HS-27A (cell line): Measurements from ENCODE around the gene SIGLEC12.
"Not testable (repeated sequence)": the region's sequence is repeated elsewhere in the genome, so short reads cannot be mapped to it uniquely, and the experiment has no call there.

Experiments used
- DNase-seq: peaks from one replicate; pipeline ENCODE4 v3.0.0-alpha.2; 2012; ENCODE audit warnings: low read depth, missing footprints

Gene SIGLEC12

DNA sequence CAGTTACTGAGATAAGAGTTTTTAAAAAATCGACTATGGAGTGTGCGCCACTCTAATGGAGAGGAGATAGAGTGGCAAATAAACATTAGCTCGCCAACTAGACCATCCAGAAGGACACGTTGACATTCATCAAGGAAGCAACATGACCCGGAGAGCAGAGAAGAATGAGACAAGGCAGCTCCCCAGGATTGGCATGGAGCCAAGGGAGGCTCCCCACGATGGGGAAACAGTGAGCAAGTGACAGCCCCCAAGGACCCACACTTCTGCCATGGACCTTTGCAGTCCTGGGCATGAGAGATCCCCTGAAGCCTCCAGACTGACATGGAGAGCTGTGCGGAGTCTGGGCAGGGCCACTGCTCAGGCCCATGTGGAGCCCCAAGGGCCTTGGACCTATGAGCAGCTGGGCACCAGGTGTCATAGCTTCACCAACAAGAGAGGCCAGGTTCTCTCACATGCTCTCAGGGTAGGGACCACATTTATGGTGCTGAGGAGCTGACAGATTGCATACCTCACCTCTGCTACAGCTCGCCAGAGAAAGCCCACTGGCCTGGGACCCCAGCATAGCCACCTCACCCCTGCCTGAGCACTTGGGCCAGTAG, 23.2 kb upstream of the SIGLEC12 start:
- DNase-seq = no peak

DNA sequence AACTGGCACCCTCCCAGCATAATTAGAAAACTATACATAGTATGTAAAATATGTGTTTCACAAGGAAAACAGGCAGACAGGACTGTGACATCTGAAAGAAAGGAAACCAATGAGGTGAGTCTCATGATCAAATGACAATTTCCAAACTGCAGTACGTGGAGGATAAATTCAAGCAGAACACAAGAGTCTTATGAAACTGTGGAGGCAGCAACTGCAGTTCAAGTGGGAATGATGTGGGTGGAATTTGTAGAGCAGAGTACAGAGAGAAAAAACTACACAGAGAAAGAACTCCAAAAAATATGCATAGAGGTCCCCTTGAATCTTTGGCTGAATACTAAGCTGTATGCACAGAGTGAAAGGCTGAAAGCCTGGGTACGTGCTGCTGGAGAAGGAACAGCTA, 20.2 kb upstream of the SIGLEC12 start:
- no peak for DNase-seq

DNA sequence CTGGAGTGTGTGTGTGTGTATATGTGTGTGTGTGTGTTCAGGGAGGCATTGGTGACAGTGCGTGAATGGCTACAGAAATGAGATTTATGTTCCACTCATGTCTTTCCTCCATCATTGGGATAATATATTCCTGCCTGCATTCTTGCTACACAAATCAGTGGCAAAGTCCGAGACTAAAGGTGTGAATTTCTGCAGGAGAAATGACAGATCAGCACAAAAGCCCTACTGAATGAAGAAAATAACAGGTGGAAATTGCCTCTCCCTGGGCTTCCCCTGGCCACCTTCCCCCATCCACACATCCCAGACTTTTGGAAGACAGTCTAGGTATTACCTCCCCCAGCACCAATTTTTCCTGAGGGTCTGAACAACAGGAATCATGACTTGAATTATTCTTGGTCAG, 19.8 kb upstream of the SIGLEC12 start:
- no peak for DNase-seq

DNA sequence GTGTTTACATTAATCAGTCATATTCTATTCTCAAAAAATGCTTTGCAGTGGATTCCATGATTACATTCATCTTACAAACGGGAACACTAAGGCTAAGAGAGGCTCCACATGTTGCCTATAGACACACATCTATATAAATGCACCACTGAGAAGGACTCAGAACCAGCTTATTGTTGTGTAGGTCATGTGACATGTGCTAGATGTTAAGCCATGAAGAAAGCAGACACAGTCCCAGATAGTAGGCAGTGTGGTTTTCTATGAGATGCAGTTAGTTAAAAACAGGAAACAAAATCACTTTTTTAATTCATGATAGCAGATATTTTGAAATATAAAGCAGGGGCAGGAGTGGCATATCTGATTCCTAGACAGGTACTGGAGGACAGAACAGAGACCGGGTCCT, 19.1 kb upstream of the SIGLEC12 start:
- no peak for DNase-seq

DNA sequence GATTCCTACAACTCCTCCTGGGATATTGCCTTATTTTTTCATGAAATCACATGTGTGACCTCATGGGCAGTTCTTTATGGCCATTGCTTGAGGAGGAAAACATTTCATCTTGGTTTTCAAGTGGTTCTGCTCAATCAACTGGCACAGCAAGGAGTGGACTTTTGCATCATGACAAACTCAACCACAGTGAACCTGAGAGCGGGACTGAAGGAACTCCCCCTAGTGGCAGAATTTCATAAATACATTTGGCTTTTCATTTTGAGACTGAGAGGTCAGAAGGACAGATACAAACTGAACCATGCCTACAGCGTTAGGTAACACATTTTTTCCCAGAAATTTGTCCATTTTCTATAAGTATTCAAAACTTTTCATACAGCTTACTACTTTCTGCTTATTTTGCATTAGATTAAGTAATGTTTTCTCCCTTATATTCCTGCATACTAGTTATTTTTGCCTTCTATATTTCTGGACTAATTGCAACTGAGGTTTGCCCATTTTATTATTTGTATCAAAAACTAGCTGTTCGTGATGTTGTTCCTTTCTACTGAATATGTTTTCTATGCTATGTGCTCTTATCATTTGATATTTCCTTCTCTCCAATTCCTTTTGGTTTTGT, 13.4 kb upstream of the SIGLEC12 start:
- peak; percentile 8 for DNase-seq

DNA sequence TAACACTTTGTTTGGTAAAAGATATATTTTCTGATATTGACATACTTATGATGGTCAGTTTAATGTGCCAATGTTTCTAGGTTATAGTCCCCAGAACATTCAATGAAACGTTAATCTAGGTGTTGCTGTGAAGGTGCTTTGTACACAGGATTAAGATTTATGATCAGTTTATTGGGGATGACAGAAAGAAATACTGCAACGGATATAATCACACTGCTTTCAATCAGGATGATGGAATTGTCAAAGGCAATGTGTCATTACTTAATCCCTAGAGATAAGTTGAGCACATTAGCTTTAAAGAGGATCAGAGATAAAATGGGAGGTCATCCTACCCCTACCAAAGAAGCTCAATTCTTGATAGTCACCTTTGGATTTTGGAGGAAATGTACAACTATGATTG, 12.4 kb upstream of the SIGLEC12 start:
- no peak for DNase-seq

DNA sequence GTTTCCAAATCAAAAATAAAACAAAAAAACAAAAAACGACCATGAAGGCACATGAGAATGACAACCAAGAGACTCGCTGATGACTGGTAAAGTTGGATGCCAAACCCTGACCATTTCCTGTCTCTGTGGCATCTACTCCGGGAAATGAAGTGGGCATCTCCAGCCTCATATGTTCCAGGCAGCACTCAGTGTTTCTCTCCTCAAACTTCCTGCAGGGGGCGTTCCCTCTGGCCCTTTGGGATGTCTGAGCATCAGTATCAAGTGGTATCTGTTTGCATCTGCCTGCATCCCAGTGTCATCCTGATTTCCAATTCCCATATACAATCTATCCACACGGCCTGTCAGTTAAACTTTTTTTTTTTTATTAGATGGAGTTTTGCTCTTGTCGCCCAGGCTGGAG, 9.8 kb upstream of the SIGLEC12 start:
- peak; percentile 1 for DNase-seq

DNA sequence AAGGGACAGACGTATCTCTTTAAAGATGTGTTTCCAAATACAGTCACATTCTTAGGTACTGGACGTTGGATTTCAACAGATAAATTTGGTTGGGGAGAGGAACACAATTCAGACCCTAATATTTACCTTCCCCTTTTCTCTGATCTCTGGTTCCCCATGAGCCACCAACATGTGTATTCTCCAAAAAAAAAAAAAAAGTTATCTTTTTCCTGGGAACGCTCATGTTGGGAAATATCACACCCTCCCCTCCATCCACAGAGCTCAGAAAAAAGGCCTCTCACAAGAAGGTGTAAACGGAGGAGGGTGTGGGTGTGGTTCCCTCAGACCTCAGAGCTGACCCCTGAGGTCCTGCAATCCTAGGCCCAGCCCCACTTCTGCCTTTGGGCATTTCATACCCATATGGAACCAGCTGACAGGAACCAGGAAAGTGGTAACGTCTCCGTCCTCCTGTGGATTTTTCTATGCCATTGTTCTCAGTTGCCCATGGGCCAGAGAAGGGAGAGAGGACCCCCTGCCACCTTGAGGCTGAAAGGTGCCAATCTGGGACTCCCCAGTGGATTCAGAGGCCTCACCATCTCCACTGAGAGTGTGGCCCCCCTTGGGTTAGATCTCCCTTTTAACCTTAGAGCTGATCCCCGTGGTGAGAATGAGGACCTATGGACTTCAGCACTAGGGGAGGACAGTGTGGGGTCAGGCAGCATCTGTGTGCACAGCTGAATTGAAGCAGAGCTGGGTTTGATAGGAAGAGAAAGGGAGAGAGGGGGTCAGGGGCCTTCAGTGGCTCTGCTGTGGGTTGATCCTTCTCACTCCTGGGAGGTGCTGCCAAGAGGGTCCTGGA, 8.4 kb upstream of the SIGLEC12 start:
- no peak for DNase-seq

DNA sequence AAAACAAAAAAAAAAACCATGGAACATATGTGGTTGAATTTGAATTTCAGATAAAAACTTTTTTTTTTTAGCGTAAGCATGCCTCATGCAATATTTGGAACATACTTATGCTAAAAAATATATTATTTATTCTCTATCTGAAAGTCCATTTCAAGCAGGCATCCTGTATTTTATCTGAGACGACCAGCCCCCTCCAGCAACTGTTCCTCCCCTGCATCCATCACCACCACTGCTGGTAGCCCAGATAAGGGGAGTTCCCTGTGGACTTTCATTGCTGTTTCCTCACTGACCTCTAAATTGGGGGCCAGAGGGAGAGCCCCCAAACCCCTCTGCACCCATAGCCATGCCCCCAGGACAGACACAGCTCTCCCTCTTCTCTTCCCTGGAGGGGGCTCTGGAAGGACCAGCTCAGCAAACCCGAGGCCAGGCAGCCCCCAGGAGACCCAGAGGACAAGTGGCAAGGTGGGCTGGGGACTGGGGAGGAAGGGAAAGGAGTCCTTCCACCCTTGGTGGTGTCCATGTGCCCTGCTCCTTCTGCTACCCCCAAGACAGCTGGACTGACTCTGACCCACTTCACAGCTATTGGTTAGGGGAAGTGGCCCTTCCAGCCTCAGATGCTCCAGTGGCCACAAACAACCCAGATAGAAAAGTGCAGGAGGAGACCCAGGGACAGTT, 6.6 kb upstream of the SIGLEC12 start:
- DNase-seq = no peak

DNA sequence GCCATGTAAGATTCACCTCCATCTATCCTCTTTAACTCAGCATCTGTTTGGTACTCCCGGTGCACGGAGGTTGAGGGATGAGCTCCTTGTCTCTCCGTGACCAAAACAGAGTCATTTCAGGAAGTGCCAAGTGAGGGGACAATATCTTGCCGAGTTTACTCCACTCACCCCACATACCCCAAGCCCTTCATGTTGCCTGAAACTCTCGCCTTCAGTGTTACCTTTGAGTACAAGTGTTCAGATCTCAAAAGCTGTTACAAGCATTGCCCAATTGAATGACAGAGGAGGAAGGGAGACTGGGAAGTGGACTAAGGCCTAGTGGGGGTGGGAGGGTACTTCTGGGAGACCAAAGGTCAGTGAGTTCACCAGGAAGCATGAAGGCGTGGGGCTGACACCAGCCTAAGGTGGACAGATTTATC, 6.0 kb upstream of the SIGLEC12 start:
- DNase-seq = no peak

DNA sequence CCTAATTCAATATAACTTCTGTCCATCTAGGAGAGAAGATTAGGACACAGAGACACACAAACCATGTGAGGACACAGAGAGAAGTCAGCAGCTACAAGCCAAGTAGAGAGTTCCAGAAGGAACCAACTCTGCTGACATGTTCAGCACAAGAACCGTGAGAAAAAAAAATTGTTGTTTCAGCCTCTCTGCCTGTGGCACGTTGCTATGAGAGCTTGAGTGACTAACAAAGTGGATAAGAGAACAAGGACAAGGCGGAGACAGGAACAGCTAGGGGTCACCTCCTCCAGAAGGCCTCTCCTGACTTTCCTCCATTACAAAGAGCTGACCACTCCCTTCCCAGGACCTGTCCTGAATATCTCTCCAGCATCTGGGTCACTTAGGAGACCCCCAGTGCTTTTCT, 5.6 kb upstream of the SIGLEC12 start:
- no peak for DNase-seq

DNA sequence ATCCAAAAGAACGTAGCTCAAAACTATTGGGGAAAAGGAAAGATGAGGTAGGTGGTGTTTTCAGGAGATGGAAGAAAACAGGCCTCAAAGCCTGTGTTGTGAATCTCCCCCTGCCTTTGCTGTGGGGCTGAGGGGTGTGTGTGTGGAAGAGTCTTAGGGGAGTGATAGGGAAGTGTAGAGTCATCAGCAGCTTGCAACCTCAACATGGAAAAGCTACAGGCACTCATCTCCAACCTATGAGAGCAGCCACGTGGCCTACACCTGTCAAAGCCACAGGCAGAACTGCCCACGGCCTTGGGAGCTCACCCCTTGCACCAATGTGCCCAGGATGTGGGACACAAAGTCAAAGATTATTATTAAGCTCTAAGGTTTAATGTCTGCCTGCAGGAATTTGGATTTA, 4.3 kb upstream of the SIGLEC12 start:
- DNase-seq = no peak

DNA sequence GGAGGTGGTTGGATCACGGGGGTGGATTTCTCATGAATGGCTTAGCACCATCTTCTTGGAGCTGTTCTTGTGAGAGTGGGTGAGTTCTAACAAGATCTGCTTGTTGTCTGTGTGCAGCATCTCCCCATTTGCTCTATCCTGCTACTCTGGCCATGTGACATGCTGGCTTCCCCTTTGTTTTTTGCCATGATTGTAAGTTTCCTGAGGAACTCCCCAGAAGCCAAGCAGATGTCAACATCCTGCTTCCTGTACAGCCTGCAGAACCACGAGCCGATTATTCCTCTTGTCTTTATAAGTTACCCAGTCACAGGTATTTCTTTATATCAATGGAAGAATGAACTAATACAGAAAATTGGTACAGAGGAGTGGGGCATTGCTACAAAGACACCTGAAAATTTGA, 2.3 kb upstream of the SIGLEC12 start:
- no peak for DNase-seq

DNA sequence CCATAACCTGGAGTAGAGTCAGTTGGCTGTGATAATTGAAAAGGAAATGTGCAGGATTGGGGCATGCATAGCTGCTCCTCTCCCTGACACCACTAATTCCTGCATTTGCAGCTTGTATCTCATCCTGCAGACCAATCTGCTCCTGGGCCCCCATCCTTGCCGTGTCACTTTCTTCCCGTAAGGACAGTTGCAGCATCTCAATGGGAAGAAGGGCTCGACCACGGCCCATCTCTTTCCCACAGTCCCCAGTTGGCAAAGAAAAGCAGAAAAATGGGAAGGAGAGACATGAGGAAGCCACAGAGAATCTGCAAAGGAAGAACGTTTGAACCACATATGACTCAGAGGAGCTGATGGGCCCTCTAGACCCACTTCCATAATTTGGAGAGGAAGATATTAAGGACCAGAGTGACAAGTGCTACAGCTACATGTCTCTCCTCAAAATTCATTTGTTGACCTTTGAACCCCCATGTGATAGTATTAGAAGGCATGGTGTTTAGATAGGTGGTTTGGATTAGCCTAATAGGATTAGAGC, 1.8 kb upstream of the SIGLEC12 start:
- DNase-seq = no peak

DNA sequence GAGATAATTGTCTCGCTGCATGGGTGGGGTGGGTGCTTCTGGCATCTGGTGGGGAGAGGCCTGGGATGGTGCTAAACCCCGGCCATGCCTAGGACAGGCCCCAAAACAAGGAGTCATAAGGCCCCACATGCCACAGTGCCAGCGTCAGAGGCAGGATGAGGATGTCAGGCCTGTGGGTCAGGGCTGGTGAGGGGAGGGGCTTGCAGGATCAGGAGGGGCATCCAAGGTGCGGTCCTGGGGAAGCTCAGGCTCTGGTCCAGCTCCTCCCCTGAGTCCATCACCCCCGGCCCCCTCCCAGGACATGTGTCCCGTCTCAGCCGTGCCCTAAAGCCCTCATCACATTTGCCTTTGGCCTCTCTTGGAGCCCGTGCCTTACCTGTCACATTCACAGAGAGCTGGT, 669 bp downstream of the SIGLEC12 start:
- not testable (repeated sequence) for DNase-seq

DNA sequence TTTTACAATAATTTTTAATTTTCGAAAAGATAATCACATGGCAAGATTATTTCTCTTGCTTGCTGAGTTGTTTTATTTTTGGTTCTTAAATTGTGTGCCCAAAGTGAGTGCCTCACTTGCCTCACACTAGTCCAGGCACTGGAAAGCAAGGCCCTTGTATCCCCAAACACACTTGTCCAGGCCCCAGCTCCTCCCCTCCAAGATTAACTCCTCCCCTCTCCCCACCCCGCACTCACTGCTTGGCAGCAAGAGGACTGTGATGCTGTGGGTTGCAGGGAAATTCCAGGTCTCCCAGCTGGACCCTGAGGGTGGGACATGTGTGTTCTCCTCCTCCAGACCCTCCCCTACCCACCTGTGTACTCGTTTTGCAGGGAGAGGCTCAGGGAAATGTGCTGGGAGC, 3.9 kb downstream of the SIGLEC12 start:
- DNase-seq = no peak

DNA sequence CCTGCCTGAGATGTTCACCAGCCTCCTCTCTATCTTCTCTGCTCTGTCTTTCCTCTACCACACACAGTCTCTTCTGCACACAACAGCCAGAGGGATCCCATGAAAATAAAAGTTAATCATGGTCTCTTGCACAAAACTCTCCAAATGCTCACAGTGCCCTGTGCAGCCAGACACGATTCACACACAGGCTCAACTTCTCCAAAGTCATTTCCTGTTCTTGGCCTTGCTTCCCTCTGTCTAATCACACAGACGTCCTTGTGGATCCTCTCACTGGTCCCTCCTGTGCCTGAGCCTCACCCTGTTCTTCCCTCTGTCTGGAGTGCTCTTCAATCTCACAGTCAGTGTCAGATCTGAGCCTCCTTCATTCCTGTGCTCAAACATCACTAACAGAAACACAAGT, 7.8 kb downstream of the SIGLEC12 start:
- no peak for DNase-seq

DNA sequence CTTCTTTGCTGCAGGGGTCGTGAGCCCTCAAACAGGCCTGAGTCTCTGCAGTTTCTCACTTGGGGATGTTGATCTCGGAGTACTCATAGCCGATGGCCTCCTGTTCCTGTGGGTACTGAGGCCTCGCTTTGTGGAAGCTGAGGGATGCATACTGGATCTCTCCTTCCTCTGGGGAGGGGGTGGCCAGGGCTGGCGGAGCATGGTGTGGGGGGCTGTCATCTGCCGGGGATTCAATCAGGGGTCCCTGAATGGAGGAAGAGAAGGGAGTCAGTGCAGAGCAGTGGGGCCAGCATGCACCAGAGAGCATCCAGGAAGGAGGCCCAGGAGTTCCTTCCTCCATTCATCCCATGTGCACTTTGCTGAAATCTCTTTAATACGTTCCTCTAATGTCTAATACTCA, 10.0 kb downstream of the SIGLEC12 start:
- no peak for DNase-seq

DNA sequence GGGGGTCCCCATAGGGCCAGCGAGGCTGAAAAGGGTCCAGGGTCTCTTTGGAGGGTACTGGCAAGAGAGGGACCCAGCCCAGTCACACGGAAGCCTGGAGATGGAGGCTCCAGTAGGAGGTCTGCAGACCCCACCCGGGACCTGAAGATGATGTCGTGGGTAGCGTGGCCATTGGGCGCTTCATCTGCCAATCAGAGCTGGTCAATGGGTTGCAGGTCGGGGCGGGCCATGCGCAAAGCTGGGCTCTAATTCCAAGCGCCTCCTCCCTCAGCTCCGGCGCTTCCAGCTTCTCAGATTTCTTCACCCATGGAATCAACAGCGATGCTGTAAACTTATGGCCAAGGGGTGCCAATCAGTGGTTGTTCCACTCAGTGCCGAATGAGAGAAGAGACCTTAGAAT, 10.9 kb downstream of the SIGLEC12 start:
- DNase-seq = no peak

DNA sequence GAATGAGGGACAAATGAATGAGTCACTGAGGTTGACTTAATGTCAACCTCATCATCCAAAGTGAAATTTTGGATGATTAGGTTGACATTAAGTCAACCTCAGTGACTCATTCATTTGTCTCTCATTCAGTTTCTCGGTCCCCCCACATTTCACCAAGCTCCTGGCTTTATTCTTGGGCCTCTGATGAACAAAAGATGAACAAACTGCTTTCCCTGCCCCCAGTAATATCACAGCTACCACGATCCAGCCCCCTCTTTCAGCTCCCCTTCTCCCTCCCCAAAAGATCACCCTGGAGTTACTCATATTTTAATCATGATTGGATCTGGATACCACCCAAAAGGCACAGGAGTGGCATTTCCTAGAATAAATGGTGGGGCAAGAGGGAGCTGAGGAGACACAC, 12.5 kb downstream of the SIGLEC12 start:
- no peak for DNase-seq

DNA sequence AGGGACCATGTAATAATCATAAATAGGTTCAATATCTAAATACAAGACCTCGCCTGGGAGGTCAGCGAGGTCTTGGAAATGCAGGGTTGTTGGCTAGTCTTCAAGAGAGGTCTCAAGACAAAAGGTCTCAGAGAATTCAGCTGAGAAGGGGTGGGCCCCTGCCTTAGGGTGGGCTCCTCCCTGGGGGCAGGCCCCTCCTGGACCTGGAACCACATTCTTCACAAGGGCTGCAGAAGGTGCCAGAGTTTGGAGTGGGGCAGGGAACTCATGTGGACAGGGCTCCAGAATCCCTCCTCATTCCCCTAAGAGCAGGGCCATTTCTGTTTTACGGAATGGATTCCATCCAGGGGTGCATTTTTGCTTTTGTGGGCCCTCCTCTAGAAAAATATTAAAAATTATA, 13.1 kb downstream of the SIGLEC12 start:
- DNase-seq = no peak

DNA sequence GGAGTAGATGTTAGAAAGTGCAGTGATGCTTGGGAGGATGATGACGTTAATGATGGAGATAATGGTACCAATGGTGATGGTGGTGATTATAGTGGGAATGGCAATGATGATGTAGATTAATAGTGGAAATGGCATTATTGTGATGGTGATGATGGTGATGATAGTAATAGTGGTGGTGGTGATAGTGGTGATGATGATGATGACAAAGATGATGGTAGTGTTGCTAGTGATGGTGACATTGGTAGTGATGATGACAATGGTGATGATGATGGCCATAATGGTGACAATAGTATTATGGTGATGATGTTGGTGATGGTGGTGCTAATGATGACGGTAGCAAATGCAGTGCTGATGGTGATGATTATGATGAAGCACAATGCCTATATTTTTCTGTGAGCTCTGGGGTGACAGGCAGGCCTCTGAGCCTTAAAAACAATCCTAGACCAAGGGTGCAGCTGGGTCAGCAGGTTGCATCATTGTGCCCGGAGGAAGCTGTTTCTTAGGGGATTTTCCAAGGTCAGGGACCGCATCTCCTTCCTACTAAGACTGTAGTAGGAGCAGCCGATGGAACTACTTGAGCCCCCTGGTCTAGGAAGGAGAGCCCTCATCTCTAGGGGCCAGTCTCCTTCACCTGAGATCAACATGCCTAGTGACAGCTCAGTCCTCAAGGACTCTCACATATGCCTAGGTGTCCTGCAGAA, 15.5 kb downstream of the SIGLEC12 start:
- DNase-seq = no peak
